Calu3 (cell line): Measurements from ENCODE around the gene ARHGAP31. TPM values are rescaled to one million over a fixed set of nuclear protein-coding genes. Genes with fewer than 3 reads are reported as not detected.
"Not testable (repeated sequence)": the region's sequence is repeated elsewhere in the genome, so short reads cannot be mapped to it uniquely, and the experiment has no call there.

Source experiments
- BruUV-seq: library from RNA; stranded (reverse); fragments of 400-500 nt; replicated peaks from 2 replicates; lab custom pipeline; 2021; lab: Mats Ljungman, UMichigan
- CTCF ChIA-PET: fragments of 300-600 bp; sonication (Branson Sonifier 250); formaldehyde crosslinking; loops from one replicate; lab custom pipeline; 2022; ENCODE audit warnings: antibody characterized with exemption; lab: Charles Lee
- DNase-seq: peaks from one replicate; pipeline ENCODE4 v3.0.0; 2022
- H3K27ac Mint-ChIP-seq: one replicate; pipeline ENCODE4 v1.8.0; 2022; ENCODE audit warnings: mixed read lengths; ENCODE audit not compliant: unreplicated experiment
- H3K27me3 Mint-ChIP-seq: one replicate; pipeline ENCODE4 v1.8.0; 2022; ENCODE audit warnings: mixed read lengths; ENCODE audit not compliant: unreplicated experiment
- H3K36me3 Mint-ChIP-seq: one replicate; pipeline ENCODE4 v1.8.0; 2022; ENCODE audit warnings: mild to moderate bottlenecking, moderate library complexity, mixed read lengths; ENCODE audit not compliant: insufficient read depth, unreplicated experiment
- H3K4me1 Mint-ChIP-seq: one replicate; pipeline ENCODE4 v1.8.0; 2022; ENCODE audit warnings: mild to moderate bottlenecking, low read depth, mixed read lengths; ENCODE audit not compliant: unreplicated experiment
- H3K4me3 Mint-ChIP-seq: one replicate; pipeline ENCODE4 v1.8.0; 2022; ENCODE audit warnings: mild to moderate bottlenecking, low read depth, moderate library complexity, mixed read lengths; ENCODE audit not compliant: unreplicated experiment
- H3K9me3 Mint-ChIP-seq: one replicate; pipeline ENCODE4 v1.8.0; 2022; ENCODE audit warnings: low read depth, mixed read lengths; ENCODE audit not compliant: unreplicated experiment
- intact Hi-C: fragments of 100-400 bp; cut with micrococcal nuclease; formaldehyde crosslinking; loops from one replicate; pipeline ENCODE4 v1.10.0; 2022; ENCODE audit not compliant: unreplicated experiment
- total RNA-seq: library from RNA; stranded (reverse); gene quantifications from 2 replicates; pipeline ENCODE4 v1.2.3, GENCODE V29; 2022
- TF ChIP-seq, protein P1 (sequence below): fragments of 200-600 bp; IDR thresholded peaks from one replicate; pipeline ENCODE4 v1.8.0; 2022; ENCODE audit warnings: antibody characterized with exemption; ENCODE audit not compliant: unreplicated experiment

Gene ARHGAP31
- total RNA-seq, 1 experiment from 2014 or later = 0.52 TPM

DNA sequence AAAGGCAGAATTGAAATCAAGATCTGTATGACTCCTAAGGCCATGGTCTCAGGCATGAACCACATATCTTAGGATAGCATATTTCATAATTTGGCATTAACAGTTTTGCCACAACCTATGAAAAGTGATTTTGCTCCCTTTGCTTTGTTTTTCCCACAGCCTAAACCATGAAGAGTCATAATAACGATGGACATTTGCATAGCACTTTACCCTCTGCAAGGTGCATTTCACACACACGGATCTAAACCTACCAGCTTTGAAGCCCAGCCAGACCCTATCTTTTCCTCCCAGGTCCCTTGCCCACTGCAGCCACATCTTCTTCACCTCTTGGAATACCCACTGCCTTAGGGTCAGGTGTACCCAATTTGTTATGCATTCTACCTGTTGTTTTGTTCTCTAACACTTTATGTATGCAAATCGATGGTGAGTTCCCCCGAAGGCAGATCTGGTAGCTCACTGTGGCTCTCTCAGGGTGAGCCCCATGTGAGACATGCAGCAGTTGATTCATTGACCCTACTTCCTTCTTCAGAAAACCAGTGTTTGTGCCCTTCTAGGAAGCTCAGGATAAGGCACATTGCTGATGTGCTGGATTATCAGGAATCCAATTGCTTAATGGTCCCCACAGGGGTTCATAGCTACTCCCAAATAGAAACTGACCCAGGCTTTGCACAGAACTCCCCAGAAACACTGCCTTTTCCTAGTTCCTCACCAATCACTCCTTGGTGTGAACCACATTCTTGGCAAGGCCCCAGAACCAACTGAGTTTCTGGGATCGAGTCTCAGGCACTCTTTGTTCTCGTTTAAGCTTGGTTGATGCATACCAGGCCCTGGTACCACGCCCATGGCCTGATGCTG is 8.7 kb downstream of the ARHGAP31 start:
- no peak overlapping the region for H3K27ac Mint-ChIP-seq
- H3K4me1 Mint-ChIP-seq = peaks cover 9% of the 10 kb centered on the region
- CTCF ChIA-PET = no interaction called here
- TF ChIP-seq, protein P1, sequence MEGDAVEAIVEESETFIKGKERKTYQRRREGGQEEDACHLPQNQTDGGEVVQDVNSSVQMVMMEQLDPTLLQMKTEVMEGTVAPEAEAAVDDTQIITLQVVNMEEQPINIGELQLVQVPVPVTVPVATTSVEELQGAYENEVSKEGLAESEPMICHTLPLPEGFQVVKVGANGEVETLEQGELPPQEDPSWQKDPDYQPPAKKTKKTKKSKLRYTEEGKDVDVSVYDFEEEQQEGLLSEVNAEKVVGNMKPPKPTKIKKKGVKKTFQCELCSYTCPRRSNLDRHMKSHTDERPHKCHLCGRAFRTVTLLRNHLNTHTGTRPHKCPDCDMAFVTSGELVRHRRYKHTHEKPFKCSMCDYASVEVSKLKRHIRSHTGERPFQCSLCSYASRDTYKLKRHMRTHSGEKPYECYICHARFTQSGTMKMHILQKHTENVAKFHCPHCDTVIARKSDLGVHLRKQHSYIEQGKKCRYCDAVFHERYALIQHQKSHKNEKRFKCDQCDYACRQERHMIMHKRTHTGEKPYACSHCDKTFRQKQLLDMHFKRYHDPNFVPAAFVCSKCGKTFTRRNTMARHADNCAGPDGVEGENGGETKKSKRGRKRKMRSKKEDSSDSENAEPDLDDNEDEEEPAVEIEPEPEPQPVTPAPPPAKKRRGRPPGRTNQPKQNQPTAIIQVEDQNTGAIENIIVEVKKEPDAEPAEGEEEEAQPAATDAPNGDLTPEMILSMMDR = no peak
- H3K4me3 Mint-ChIP-seq = no peak overlapping the region
- intact Hi-C loops = no loop called here
- peaks cover under 1% of the 10 kb centered on the region for H3K27me3 Mint-ChIP-seq
- H3K9me3 Mint-ChIP-seq = no peaks in the 10 kb centered on the region
- no TSS peak for BruUV-seq
- DNase-seq = no peak
- H3K36me3 Mint-ChIP-seq = no peaks in the 10 kb centered on the region

DNA sequence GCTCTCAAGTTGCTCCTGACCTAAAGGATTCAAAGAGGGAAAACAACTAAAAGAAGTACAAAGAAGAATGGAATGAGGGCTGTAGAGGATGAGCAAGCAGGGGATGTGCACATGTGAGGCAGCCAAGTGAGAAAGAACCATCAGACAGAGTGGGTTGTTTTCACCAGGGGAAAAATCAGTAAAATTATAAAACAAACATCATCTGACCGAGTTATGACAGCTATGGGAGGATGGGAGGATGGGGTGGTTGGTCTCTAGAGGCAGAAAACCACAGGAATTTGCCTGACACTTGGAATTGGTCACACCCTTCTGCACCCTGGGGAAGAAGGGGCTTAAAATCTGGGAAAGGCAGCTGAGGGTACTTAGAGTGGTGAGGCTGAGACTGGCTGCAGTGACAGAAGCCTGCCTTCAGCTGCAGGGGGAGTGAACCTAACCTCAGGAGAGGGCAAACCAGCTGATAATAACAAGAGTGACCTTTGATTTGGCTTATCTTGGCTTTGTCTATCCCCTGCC is 10.1 kb downstream of the ARHGAP31 start:
- H3K27ac Mint-ChIP-seq = no peak overlapping the region
- no peak overlapping the region for H3K4me3 Mint-ChIP-seq
- BruUV-seq = no TSS peak
- CTCF ChIA-PET = no interaction called here
- H3K9me3 Mint-ChIP-seq = no peaks in the 10 kb centered on the region
- DNase-seq = no peak
- no peaks in the 10 kb centered on the region for H3K27me3 Mint-ChIP-seq
- peaks cover 9% of the 10 kb centered on the region for H3K4me1 Mint-ChIP-seq
- no peaks in the 10 kb centered on the region for H3K36me3 Mint-ChIP-seq
- TF ChIP-seq, protein P1 = no peak
- intact Hi-C loops = no loop called here

DNA sequence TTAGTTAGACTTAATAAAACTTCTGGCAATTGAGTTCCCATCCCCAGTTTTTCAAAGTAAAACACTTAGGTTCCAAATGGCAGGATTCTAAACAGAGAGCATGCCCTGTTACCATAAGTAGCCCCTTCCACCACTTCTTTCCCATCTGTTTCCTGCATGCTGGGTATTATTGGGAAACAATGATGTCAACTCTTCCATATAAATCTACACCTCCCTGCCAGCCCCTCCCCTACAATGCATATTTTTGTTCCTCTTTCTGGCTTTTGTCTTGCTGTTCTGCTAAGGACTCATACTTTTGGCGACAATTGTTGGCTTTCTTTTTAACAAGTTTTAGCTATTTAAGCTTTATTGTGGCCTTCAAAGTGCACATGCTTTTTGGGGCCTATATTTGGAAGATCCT is 11.1 kb downstream of the ARHGAP31 start:
- TF ChIP-seq, protein P1 = no peak
- peaks cover 9% of the 10 kb centered on the region for H3K4me1 Mint-ChIP-seq
- no peak overlapping the region for H3K4me3 Mint-ChIP-seq
- no TSS peak for BruUV-seq
- H3K9me3 Mint-ChIP-seq = no peaks in the 10 kb centered on the region
- no peak overlapping the region for H3K27ac Mint-ChIP-seq
- H3K36me3 Mint-ChIP-seq = no peaks in the 10 kb centered on the region
- intact Hi-C loops = no loop called here
- CTCF ChIA-PET = interaction anchor here (0.8 kb wide), 1 partner anchor 9 kb away, joined by 3 read pairs; no protein-coding TSS in a partner anchor
- no peaks in the 10 kb centered on the region for H3K27me3 Mint-ChIP-seq
- no peak for DNase-seq

DNA sequence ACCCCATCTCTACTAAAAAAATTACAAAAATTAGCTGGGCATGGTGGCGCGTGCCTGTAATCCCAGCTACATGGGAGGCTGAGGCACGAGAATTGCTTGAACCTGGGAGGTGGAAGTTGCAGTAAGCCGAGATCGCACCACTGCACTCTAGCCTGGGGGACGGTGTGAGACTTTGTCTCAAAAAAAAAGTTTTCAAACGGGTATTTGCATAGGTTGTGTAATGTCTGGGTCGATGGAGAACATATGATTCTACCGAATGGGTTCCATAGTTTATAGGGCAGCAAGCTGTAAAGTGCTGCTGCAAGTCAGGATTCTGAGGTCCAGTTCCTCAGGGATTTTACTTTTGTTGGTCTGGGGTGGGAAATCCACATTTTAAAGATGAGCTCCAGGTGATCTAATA is 12.2 kb downstream of the ARHGAP31 start:
- H3K9me3 Mint-ChIP-seq, H3K36me3 Mint-ChIP-seq, H3K4me1 Mint-ChIP-seq, H3K27ac Mint-ChIP-seq, BruUV-seq, CTCF ChIA-PET, H3K4me3 Mint-ChIP-seq, intact Hi-C loops, DNase-seq, H3K27me3 Mint-ChIP-seq: not testable (repeated sequence)

DNA sequence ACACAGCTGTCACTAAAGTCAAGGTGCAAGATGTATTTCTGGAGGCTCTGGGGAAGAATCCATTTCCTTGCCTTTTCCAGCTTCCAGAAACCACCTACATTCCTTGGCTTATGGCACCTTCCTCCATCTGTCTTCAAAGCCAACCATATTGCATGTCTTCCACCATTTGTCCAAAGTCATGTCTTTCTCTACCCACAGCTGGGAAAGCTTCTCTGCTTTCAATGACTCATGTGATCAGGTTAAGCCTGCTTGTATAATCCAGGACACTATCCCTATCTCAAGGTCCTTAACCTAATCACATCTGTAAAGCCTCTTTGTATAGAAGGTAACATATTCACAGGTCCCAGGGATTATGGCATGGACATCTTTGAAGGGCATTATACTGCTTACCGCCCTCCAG is 14.2 kb downstream of the ARHGAP31 start:
- no peaks in the 10 kb centered on the region for H3K27me3 Mint-ChIP-seq
- peaks cover 9% of the 10 kb centered on the region for H3K4me1 Mint-ChIP-seq
- H3K27ac Mint-ChIP-seq = no peak overlapping the region
- H3K9me3 Mint-ChIP-seq = no peaks in the 10 kb centered on the region
- DNase-seq = no peak
- intact Hi-C loops = no loop called here
- no TSS peak for BruUV-seq
- CTCF ChIA-PET = no interaction called here
- TF ChIP-seq, protein P1 = no peak
- H3K36me3 Mint-ChIP-seq = no peaks in the 10 kb centered on the region
- H3K4me3 Mint-ChIP-seq = no peak overlapping the region
